ENCODE data around the gene PCSK2.

PCSK2 gene

GRCh38 chr20:17317341-17317740, 90.5 kb downstream of the PCSK2 start:
- no peak overlapping the region for H3K4me3 ChIP-seq (ENCODE audit: low read depth, low read length)
- in situ Hi-C loops (cut with HindIII; ENCODE audit: low sequenced_read_pairs) = no loop called here
- DNase-seq (ENCODE audit: low read depth) = no peak
- TF ChIP-seq CTCF (IDR thresholded peaks at IDR 0.05; ENCODE audit: low read depth, low read length, missing control alignments) = no peak

- TF ChIP-seq CTCF (IDR thresholded peaks at IDR 0.05; ENCODE audit: low read depth, low read length, missing control alignments) = no peak
- no peak for DNase-seq (ENCODE audit: low read depth)
- in situ Hi-C loops (cut with HindIII; ENCODE audit: low sequenced_read_pairs) = no loop called here
- no peak overlapping the region for H3K4me3 ChIP-seq (ENCODE audit: low read depth, low read length)
Measured at GRCh38 chr20:17320456-17320855, 93.6 kb downstream of the PCSK2 start.

GRCh38 chr20:17326096-17326495, 99.3 kb downstream of the PCSK2 start:
- in situ Hi-C loops (cut with HindIII; ENCODE audit: low sequenced_read_pairs) = no loop called here
- TF ChIP-seq CTCF (IDR thresholded peaks at IDR 0.05; ENCODE audit: low read depth, low read length, missing control alignments) = no peak
- DNase-seq (ENCODE audit: low read depth) = no peak
- no peak overlapping the region for H3K4me3 ChIP-seq (ENCODE audit: low read depth, low read length)

DNA sequence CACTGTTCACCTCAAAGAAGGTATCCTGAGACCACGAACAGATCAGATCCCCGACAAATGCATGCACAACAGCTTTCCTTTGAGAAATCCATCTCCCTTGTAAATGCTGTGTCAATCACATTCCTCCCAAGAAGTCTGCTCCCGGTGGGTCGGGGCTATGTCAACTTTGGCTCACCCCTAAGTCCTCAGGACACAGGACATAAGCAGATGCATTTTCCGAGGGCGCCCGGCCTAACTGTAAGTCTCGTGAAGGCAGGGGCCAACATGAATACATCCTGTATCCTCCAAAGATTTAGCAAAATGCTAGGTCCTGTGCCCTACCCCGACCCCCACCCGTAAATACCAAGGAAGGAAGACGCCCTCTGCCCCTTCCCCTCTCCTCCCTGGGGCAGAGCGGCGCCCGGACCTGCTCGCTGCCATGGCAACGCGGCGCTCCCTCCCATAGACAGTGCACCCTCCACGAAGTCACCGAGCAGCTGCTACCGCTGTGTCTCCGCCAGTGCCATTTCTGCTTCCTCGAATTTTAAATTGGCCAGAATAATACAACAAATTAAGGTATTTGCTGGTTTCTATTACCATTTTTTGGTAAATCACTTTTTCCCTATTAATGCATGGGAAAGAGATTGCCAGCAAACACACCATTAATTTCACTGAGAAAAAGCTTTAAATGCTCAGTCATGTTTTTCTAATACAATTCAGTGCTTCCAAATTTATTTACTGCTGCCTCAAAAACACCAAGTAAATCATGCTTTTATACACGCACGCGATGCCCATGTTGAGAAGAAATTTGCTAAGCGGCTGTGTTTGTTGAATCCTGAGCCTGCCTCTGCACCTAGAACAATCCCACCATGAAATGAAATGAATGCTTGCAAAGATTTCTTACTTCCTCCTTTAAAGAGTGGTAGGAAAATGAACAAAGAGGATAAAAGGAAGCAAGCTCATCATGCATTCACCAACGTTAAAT, 100.6 kb downstream of the PCSK2 start:
- in situ Hi-C loops (cut with HindIII; ENCODE audit: low sequenced_read_pairs) = no loop called here
- no peak for TF ChIP-seq CTCF (IDR thresholded peaks at IDR 0.05; ENCODE audit: low read depth, low read length, missing control alignments)
- no peak for DNase-seq (ENCODE audit: low read depth)
- H3K4me3 ChIP-seq (ENCODE audit: low read depth, low read length) = no peak overlapping the region

- in situ Hi-C loops (cut with HindIII; ENCODE audit: low sequenced_read_pairs) = no loop called here
- TF ChIP-seq CTCF (IDR thresholded peaks at IDR 0.05; ENCODE audit: low read depth, low read length, missing control alignments) = no peak
- DNase-seq (ENCODE audit: low read depth) = no peak
- no peak overlapping the region for H3K4me3 ChIP-seq (ENCODE audit: low read depth, low read length)
Measured at GRCh38 chr20:17334932-17335331, 108.1 kb downstream of the PCSK2 start.

- no peak for DNase-seq (ENCODE audit: low read depth)
- in situ Hi-C loops (cut with HindIII; ENCODE audit: low sequenced_read_pairs) = no loop called here
- H3K4me3 ChIP-seq (ENCODE audit: low read depth, low read length) = no peak overlapping the region
- TF ChIP-seq CTCF (IDR thresholded peaks at IDR 0.05; ENCODE audit: low read depth, low read length, missing control alignments) = no peak
Measured at GRCh38 chr20:17339000-17339399, 112.2 kb downstream of the PCSK2 start.
